Measurements from ENCODE around the gene CIRBP. TPM values are rescaled to one million over a fixed set of nuclear protein-coding genes. Genes with fewer than 3 reads are reported as not detected.

CIRBP gene
- total and polyA plus RNA-seq, 9 donors, result 602 to 1,254 (median 855) TPM

- no peaks in the 10 kb centered on the region for H3K27me3 ChIP-seq
- WGBS, 3 donors, result 0 to 1% (median 1%) methylated on average over 44 to 79 of the region's 79 CpGs
- H3K4me3 ChIP-seq, result peak within 1 kb of the TSS; percentile 78
- TF ChIP-seq CTCF (IDR thresholded peaks at IDR 0.05), result no peak
- peak; percentile 60 for TF ChIP-seq POLR2A (IDR thresholded peaks at IDR 0.05)
- no peak for TF ChIP-seq EP300 (IDR thresholded peaks at IDR 0.05)
- H3K27ac ChIP-seq, result peak within 1 kb of the TSS; percentile 81 to 87
- DNase-seq, result peak; percentile 93 to 96 (median 94)
- H3K9me3 ChIP-seq, result no peaks in the 10 kb centered on the region
- H3K4me1 ChIP-seq (ENCODE audit: insufficient read depth), result peaks cover 26% of the 10 kb centered on the region
- intact Hi-C loops (cut with DNase I), result loop anchor here in 1 of 4 donors (10.0 kb wide), 2 partner anchors 217 to 803 kb away; partner anchors contain the start of genes CNN2, RNU6-2 and TMEM259
- no peaks in the 10 kb centered on the region for H3K36me3 ChIP-seq
Measured at GRCh38 chr19:1241417-1242095, 27.6 kb upstream of the CIRBP start, which contains the start of gene ATP5F1D. Gene ATP5F1D, plus strand, starts transcription at chr19:1241751. Its CDS starts 100 bp downstream, at chr19:1241851.

DNA sequence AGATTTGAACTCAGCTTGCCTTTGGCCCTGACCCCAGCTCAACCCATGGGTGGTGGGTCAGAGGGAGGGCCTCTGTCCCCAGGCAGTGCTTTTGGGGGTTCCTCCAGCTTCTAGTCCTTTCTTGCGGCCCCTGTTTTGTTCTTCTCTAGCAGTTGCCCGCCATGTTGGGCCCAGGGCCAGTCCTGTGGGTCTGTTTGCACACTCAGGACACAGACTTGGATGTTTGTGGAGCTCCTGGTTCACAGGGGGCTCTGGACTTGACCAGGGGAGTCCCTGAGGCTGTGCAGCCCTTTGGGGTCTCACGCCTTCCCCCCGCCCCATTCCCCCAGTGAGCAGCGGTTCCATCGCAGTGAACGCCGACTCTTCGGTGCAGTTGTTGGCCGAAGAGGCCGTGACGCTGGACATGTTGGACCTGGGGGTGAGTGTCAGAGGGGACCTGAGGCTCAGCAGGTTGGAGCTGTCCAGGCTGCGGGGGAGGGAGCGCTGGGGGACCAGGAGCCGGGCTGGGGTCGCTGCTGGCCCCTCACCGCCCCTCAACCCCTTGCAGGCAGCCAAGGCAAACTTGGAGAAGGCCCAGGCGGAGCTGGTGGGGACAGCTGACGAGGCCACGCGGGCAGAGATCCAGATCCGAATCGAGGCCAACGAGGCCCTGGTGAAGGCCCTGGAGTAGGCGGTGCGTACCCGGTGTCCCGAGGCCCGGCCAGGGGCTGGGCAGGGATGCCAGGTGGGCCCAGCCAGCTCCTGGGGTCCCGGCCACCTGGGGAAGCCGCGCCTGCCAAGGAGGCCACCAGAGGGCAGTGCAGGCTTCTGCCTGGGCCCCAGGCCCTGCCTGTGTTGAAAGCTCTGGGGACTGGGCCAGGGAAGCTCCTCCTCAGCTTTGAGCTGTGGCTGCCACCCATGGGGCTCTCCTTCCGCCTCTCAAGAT, 25.1 kb upstream of the CIRBP start:
- Histone ChIP-seq H3K9me3 (no peaks in the 10 kb centered on the region), H3K4me3 (no peak overlapping the region), H3K27me3 (no peaks in the 10 kb centered on the region), H3K36me3 (no peaks in the 10 kb centered on the region), H3K4me1 (ENCODE audit: insufficient read depth) (peaks cover 21% of the 10 kb centered on the region), H3K27ac (peak overlapping the region; percentile 86 to 92)
- intact Hi-C loops (cut with DNase I), result loop anchor here (1.0 to 10.0 kb wide), 5 partner anchors 22 to 801 kb away; partner anchors contain the start of genes CNN2 (in 1 of the 4), RNU6-2 (in 1 of the 4) and TMEM259 (in 1 of the 4)
- 35 to 41% (median 37%) methylated on average over 31 to 33 of the region's 33 CpGs for WGBS, 3 donors
- DNase-seq, result peak; percentile 88 to 93 (median 92)
- peak; percentile 98 to 100 (median 99) for TF ChIP-seq CTCF (IDR thresholded peaks at IDR 0.05)
- no peak for TF ChIP-seq EP300 (IDR thresholded peaks at IDR 0.05)
- TF ChIP-seq POLR2A (IDR thresholded peaks at IDR 0.05), result no peak

DNA sequence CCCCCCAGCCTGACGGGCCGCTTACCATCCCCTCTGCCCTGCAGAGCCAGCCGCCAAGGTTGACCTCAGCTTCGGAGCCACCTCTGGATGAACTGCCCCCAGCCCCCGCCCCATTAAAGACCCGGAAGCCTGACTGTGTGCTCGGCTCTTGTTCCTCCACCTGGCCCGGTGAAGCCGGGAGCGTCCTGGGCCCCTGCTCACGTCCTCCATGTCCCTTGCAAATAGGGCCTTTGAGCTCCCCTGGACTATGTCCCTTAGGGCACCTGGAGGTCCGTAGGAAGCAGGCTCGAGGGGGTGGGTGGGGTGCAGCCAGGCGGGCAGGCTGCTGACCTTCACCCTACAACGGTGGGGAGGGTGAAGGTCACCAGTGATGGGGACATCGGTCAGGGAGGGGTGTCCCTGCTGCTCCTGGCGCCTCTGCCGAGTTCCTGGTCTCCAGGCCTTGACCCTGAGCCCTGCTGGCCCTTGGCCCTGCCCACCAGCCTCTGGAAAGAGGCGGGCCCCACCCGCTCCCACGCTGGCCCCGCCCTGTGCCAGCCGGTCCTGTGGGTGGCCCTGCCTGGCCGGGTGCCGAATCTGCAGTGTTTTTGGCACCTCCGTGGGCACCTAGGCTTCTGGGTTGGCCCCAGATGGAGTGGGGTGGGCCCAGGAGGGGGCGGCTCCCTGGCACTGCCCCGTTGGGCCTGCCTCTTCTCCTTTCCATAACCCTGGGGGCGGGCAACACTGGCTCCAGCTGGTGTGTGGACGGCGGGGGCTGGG, 24.3 kb upstream of the CIRBP start:
- Histone ChIP-seq H3K4me3 (no peak overlapping the region), H3K4me1 (ENCODE audit: insufficient read depth) (peaks cover 21% of the 10 kb centered on the region), H3K9me3 (no peaks in the 10 kb centered on the region), H3K27ac (peak overlapping the region; percentile 86 to 92), H3K27me3 (no peaks in the 10 kb centered on the region), H3K36me3 (no peaks in the 10 kb centered on the region)
- DNase-seq, result peak; percentile 52 to 78 (median 76)
- WGBS, 3 donors, result 13 to 27% (median 16%) methylated on average over 26 to 31 of the region's 31 CpGs
- intact Hi-C loops (cut with DNase I), result loop anchor here (1.0 to 10.0 kb wide), 5 partner anchors 21 to 800 kb away; partner anchors contain the start of genes CNN2 (in 1 of the 4), RNU6-2 (in 1 of the 4) and TMEM259 (in 1 of the 4)
- TF ChIP-seq POLR2A (IDR thresholded peaks at IDR 0.05), result no peak
- TF ChIP-seq CTCF (IDR thresholded peaks at IDR 0.05), result no peak
- no peak for TF ChIP-seq EP300 (IDR thresholded peaks at IDR 0.05)
